ENCODE results near the gene TAS2R39. TPM values are rescaled to one million over a fixed set of nuclear protein-coding genes. Genes with fewer than 3 reads are reported as not detected.

Gene TAS2R39
- total and polyA plus RNA-seq, 4 donors = not detected

- DNase-seq (ENCODE audit: low spot score) = no peak
- Histone ChIP-seq H3K36me3 (ENCODE audit: control insufficient read depth in 4 of 4, insufficient read depth in 3 of 4, low read depth in 1 of 4, low read length in 3 of 4) (no peaks in the 10 kb centered on the region), H3K27me3 (ENCODE audit: control insufficient read depth in 4 of 4, insufficient read depth in 4 of 4, low read length in 3 of 4) (no peaks in the 10 kb centered on the region), H3K4me3 (ENCODE audit: low read depth in 1 of 3, low read length in 3 of 3) (no peak overlapping the region), H3K27ac (ENCODE audit: low read depth in 1 of 2, low read length in 2 of 2) (no peak overlapping the region), H3K4me1 (ENCODE audit: control insufficient read depth in 4 of 4, insufficient read depth in 4 of 4, low read length in 3 of 4) (no peaks in the 10 kb centered on the region), H3K9ac (ENCODE audit: low read depth in 1 of 2, low read length in 2 of 2) (no peak overlapping the region), H3K9me3 (ENCODE audit: control insufficient read depth in 4 of 4, low read length in 3 of 4) (no peaks in the 10 kb centered on the region)
- no peak for TF ChIP-seq REST (IDR thresholded peaks at IDR 0.05)
- TF ChIP-seq MAX (IDR thresholded peaks at IDR 0.05) = no peak
- TF ChIP-seq NR2F2 (IDR thresholded peaks at IDR 0.05) = no peak
- no peak for TF ChIP-seq FOXA2 (IDR thresholded peaks at IDR 0.05)
- TF ChIP-seq ZBTB33 (IDR thresholded peaks at IDR 0.05) = no peak
- TF ChIP-seq JUND (IDR thresholded peaks at IDR 0.05) = no peak
- no peak for TF ChIP-seq ATF3 (IDR thresholded peaks at IDR 0.05)
- no peak for TF ChIP-seq YY1 (IDR thresholded peaks at IDR 0.05)
- TF ChIP-seq EGR1 (IDR thresholded peaks at IDR 0.05; ENCODE audit: low read depth in 2 of 2) = no peak
- no peak for TF ChIP-seq HNF4G (IDR thresholded peaks at IDR 0.05)
- TF ChIP-seq SP1 (IDR thresholded peaks at IDR 0.05) = no peak
- no peak for TF ChIP-seq RXRA (IDR thresholded peaks at IDR 0.05)
- no peak for TF ChIP-seq RAD21 (IDR thresholded peaks at IDR 0.05)
- no peak for TF ChIP-seq CTCF (IDR thresholded peaks at IDR 0.05; ENCODE audit: low read depth, low read length, missing input control)
- no peak for TF ChIP-seq FOXA1 (IDR thresholded peaks at IDR 0.05)
- no peak for TF ChIP-seq TAF1 (conservative IDR thresholded peaks at IDR 0.05)
- no peak for TF ChIP-seq GABPA (IDR thresholded peaks at IDR 0.05 in 1 of 2, conservative IDR thresholded peaks at IDR 0.05 in 1 of 2)
- no peak for TF ChIP-seq HNF4A (conservative IDR thresholded peaks at IDR 0.05)
- 88% methylated on average over 2 of the region's 2 CpGs for WGBS
Observed at GRCh38 chr7:143217806-143218205, 34.6 kb downstream of the TAS2R39 start.
